ENCODE results near the gene IL4I1. TPM values are rescaled to one million over a fixed set of nuclear protein-coding genes. Genes with fewer than 3 reads are reported as not detected.

Gene IL4I1
- polyA plus RNA-seq, 3 donors: 5.6 to 7.6 (median 7.0) TPM

DNA sequence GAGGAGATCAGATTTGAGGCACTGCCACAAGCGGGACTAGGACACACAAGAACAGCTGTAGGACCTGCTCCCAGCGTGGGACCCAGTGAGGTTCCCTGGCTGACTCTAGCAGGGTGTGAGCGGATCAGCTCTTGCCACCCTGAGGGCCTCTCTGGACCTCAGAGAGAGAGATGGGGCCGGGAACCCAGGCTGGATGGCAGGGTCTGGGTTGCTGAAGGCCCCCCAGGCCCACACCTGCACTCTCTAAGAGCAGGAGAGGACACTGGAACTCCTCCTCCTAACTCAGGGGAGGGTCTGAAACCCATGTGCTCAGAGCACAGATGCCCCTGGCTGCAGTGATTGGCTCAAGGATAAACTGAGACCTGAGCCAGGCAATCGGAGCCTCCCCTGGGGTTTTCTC, 13.5 kb upstream of the IL4I1 start:
- peaks cover 54 to 77% of the 10 kb centered on the region in 2 donors for H3K36me3 ChIP-seq (replicated peaks in 1 of 2; ENCODE audit: control insufficient read depth in 1 of 2, insufficient read depth in 2 of 2, low read length in 2 of 2)
- H3K36me3 Mint-ChIP-seq: peaks cover 64 to 78% of the 10 kb centered on the region in 2 donors
- peaks cover 62% of the 10 kb centered on the region for H3K4me1 Mint-ChIP-seq
- TF ChIP-seq, protein P1, sequence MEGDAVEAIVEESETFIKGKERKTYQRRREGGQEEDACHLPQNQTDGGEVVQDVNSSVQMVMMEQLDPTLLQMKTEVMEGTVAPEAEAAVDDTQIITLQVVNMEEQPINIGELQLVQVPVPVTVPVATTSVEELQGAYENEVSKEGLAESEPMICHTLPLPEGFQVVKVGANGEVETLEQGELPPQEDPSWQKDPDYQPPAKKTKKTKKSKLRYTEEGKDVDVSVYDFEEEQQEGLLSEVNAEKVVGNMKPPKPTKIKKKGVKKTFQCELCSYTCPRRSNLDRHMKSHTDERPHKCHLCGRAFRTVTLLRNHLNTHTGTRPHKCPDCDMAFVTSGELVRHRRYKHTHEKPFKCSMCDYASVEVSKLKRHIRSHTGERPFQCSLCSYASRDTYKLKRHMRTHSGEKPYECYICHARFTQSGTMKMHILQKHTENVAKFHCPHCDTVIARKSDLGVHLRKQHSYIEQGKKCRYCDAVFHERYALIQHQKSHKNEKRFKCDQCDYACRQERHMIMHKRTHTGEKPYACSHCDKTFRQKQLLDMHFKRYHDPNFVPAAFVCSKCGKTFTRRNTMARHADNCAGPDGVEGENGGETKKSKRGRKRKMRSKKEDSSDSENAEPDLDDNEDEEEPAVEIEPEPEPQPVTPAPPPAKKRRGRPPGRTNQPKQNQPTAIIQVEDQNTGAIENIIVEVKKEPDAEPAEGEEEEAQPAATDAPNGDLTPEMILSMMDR (IDR thresholded peaks at IDR 0.05): no peak
- H3K4me3 ChIP-seq (replicated peaks in 1 of 3; ENCODE audit: low read depth in 2 of 3, low read length in 3 of 3): no peak overlapping the region
- peak overlapping the region in 6 of 7 donors; percentile 38 to 99 (median 97) for H3K27ac Mint-ChIP-seq
- intact Hi-C loops (cut with micrococcal nuclease): no loop called here
- no peaks in the 10 kb centered on the region for H3K27me3 ChIP-seq (ENCODE audit: control insufficient read depth in 2 of 2, insufficient read depth in 2 of 2, low read length in 2 of 2)
- 98% methylated on average over 4 of the region's 5 CpGs for WGBS (ENCODE audit: insufficient coverage)
- H3K4me1 ChIP-seq (ENCODE audit: control insufficient read depth in 1 of 2, insufficient read depth in 2 of 2, low read length in 2 of 2): peaks cover 45 to 58% of the 10 kb centered on the region in 2 donors
- H2AFZ ChIP-seq (ENCODE audit: insufficient read depth, low read depth, low read length, poor library complexity, severe bottlenecking): no peak overlapping the region
- H3K4me2 ChIP-seq (replicated peaks; ENCODE audit: extremely low read depth, low read length, poor library complexity, severe bottlenecking): no peak overlapping the region
- peaks cover 0 to 5% (median 4%) of the 10 kb centered on the region in 3 donors for H3K27me3 Mint-ChIP-seq (ENCODE audit: low read depth in 3 of 3)
- H3K9me3 Mint-ChIP-seq: no peaks in the 10 kb centered on the region
- H3K4me3 Mint-ChIP-seq: no peak overlapping the region
- no peak overlapping the region for H3K9ac ChIP-seq (ENCODE audit: insufficient read depth, low read length, poor library complexity, severe bottlenecking)
- H3K79me2 ChIP-seq (ENCODE audit: insufficient read depth, low read length): peaks cover 62% of the 10 kb centered on the region
- no peak for DNase-seq
- H4K20me1 ChIP-seq (ENCODE audit: insufficient read depth, low read length): peaks cover 1% of the 10 kb centered on the region
- no peaks in the 10 kb centered on the region for H3K9me3 ChIP-seq (replicated peaks in 1 of 2; ENCODE audit: control insufficient read depth in 1 of 2, insufficient read depth in 1 of 2, low read length in 2 of 2)
- H3K27ac ChIP-seq (ENCODE audit: low read depth in 1 of 2, low read length in 2 of 2): peak overlapping the region; percentile 94 to 97

DNA sequence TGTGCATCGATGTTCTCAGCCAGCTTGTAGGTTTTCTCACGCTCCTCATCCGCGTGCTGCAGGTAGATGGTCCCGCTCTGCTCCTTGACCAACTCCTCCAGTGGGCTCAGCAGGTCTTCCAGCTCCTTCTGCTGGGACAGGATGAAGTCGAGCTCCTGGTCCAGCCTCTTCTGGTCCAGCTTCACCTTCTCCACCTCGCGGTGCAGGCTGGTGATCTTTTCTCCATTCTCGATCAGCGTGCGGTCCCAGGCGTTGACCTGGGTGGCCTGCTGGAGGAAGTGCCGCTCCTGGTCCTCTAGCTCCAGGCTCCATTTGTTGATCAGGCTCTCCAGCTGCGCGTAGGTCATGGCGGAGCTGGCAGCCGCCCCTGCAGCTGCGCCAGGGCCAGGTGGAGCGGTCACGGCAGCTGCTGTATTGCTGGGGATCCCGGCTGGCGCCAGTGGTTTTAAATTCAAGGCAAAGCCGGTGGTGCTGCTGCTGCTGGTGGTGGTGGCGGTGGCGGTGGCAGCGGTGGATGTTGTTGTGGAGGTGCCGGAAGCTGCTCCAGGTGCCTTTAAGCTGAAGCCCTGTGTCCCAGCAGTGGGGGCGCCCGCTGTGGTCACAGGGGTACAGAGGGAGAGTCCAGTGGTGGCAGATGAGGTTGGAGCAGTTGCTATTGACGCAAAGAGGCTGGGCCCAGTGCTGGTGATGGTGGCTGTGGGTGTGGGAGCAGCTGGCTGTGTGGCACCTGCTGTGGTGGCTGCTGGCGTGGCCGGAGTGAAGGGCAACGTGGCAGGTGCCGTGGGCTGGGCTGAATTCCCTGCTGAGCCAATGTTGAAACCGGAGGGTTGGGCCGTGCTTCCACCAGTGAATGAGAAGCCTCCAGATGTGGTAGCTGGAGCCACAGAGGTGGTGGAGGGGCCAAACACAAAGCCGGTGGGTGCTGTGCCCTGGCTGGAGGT, 12.1 kb upstream of the IL4I1 start:
- H3K27me3 ChIP-seq (ENCODE audit: control insufficient read depth in 2 of 2, insufficient read depth in 2 of 2, low read length in 2 of 2): no peaks in the 10 kb centered on the region
- H3K4me3 Mint-ChIP-seq: no peak overlapping the region
- H3K4me2 ChIP-seq (replicated peaks; ENCODE audit: extremely low read depth, low read length, poor library complexity, severe bottlenecking): no peak overlapping the region
- TF ChIP-seq, protein P1 (IDR thresholded peaks at IDR 0.05): no peak
- H3K9me3 Mint-ChIP-seq: no peaks in the 10 kb centered on the region
- peaks cover 69% of the 10 kb centered on the region for H3K4me1 Mint-ChIP-seq
- WGBS (ENCODE audit: insufficient coverage): 99% methylated on average over 37 of the region's 37 CpGs
- H4K20me1 ChIP-seq (ENCODE audit: insufficient read depth, low read length): no peaks in the 10 kb centered on the region
- H3K4me1 ChIP-seq (ENCODE audit: control insufficient read depth in 1 of 2, insufficient read depth in 2 of 2, low read length in 2 of 2): peaks cover 59 to 71% of the 10 kb centered on the region in 2 donors
- no peaks in the 10 kb centered on the region for H3K9me3 ChIP-seq (replicated peaks in 1 of 2; ENCODE audit: control insufficient read depth in 1 of 2, insufficient read depth in 1 of 2, low read length in 2 of 2)
- no peak overlapping the region for H2AFZ ChIP-seq (ENCODE audit: insufficient read depth, low read depth, low read length, poor library complexity, severe bottlenecking)
- peaks cover 0 to 9% (median 3%) of the 10 kb centered on the region in 3 donors for H3K27me3 Mint-ChIP-seq (ENCODE audit: low read depth in 3 of 3)
- peaks cover 50% of the 10 kb centered on the region for H3K79me2 ChIP-seq (ENCODE audit: insufficient read depth, low read length)
- no peak overlapping the region for H3K9ac ChIP-seq (ENCODE audit: insufficient read depth, low read length, poor library complexity, severe bottlenecking)
- H3K27ac ChIP-seq (ENCODE audit: low read depth in 1 of 2, low read length in 2 of 2): peak overlapping the region in 1 of 2 donors; percentile 94
- peak overlapping the region in 5 of 7 donors; percentile 28 to 97 (median 71) for H3K27ac Mint-ChIP-seq
- H3K36me3 Mint-ChIP-seq: peaks cover 53 to 64% of the 10 kb centered on the region in 2 donors
- H3K4me3 ChIP-seq (replicated peaks in 1 of 3; ENCODE audit: low read depth in 2 of 3, low read length in 3 of 3): no peak overlapping the region
- DNase-seq: no peak
- intact Hi-C loops (cut with micrococcal nuclease): no loop called here
- H3K36me3 ChIP-seq (replicated peaks in 1 of 2; ENCODE audit: control insufficient read depth in 1 of 2, insufficient read depth in 2 of 2, low read length in 2 of 2): peaks cover 45 to 64% of the 10 kb centered on the region in 2 donors
